Upper lobe of left lung (tissue), 6 donors: ENCODE results near the gene SENP2. TPM values are rescaled to one million over a fixed set of nuclear protein-coding genes. Genes with fewer than 3 reads are reported as not detected.
A peak's percentile ranks its signal among the peaks of the same experiment; 100 is the strongest.
"Not testable (repeated sequence)": the region's sequence is repeated elsewhere in the genome, so short reads cannot be mapped to it uniquely, and the experiment has no call there.

Source experiments
- ATAC-seq, 2 donors: fragments of 200-7000 bp; cut with Tn5 transposase; one replicate each; pipeline ENCODE4 v1.9.1; 2022; ENCODE audit warnings: mild to moderate bottlenecking in 2 of 2, moderate library complexity in 2 of 2; ENCODE audit not compliant: low FRiP score in 2 of 2
- DNase-seq, 2 donors: peaks; one replicate each; pipeline ENCODE4 v3.0.0-alpha.2; 2019 to 2020
- H3K27ac ChIP-seq, 4 donors: fragments of 200-600 bp; sonication (generic); one replicate each; pipeline ENCODE4 v1.5.1; 2016 to 2019
- H3K27me3 ChIP-seq, 4 donors: fragments of 200-600 bp; sonication (generic); one replicate each; pipeline ENCODE4 v1.5.1; 2017 to 2019
- H3K36me3 ChIP-seq, 4 donors: fragments of 200-600 bp; sonication (generic); one replicate each; pipeline ENCODE4 v1.5.1; 2016 to 2019
- H3K4me1 ChIP-seq, 4 donors: fragments of 200-600 bp; sonication (generic); one replicate each; pipeline ENCODE4 v1.5.1; 2018 to 2019
- H3K4me3 ChIP-seq, 4 donors: fragments of 200-600 bp; sonication (generic); one replicate each; pipeline ENCODE4 v1.5.1; 2017 to 2019; ENCODE audit warnings: mild to moderate bottlenecking in 2 of 4, moderate library complexity in 1 of 4
- H3K9me3 ChIP-seq, 4 donors: fragments of 200-600 bp; sonication (generic); one replicate each; pipeline ENCODE4 v1.5.1; 2018 to 2019
- EP300 ChIP-seq, 4 donors: sonication (generic); formaldehyde crosslinking; IDR thresholded peaks; one replicate each; pipeline ENCODE4 v1.5.1; 2017; ENCODE audit warnings: antibody characterized with exemption in 4 of 4, control low read depth in 2 of 4
- POLR2A ChIP-seq, 4 donors: fragments of 450-650 bp; IDR thresholded peaks; one replicate each; pipeline ENCODE4 v1.5.1; 2016 to 2017; ENCODE audit warnings: antibody characterized with exemption in 4 of 4, mild to moderate bottlenecking in 2 of 4
- POLR2AphosphoS5 ChIP-seq, 2 donors: sonication (generic); formaldehyde crosslinking; IDR thresholded peaks; one replicate each; pipeline ENCODE4 v1.5.1; 2017; ENCODE audit warnings: antibody characterized with exemption in 2 of 2
- WGBS, 2 donors: methylation state at CpG; one replicate each; pipeline ENCODE4 v1.1.5; 2017 to 2018; 5-methylcytosine and 5-hydroxymethylcytosine counted together
- total RNA-seq, 6 donors: library from RNA; depleted of rRNA in 4 of 6; stranded (reverse); fragments of >200 nt in 4 of 6; gene quantifications; one replicate each; pipeline versions ENCODE4 v1.1.0 to v1.2.1, GENCODE V29; 2016 to 2021
- TF ChIP-seq, protein P1 (sequence below), 6 experiments: fragments of 450-650 bp in 4 of 6; fragments of 200-600 bp in 2 of 6; sonication (generic) in 2 of 6; IDR thresholded peaks; one replicate each; pipeline ENCODE4 v1.5.1; 2016 to 2019; ENCODE audit warnings: antibody characterized with exemption in 6 of 6
- donor health status: DM: no; HTN: no; CAD: no; lungs with moderate emphysema.
- donor health status: DM: no; HTN: yes; CAD: no; lungs with severe emphysema.

The SENP2 gene
- total RNA-seq, 6 donors from 2014 or later, result 18.9 to 42.2 (median 31.6) TPM

- Histone ChIP-seq H3K4me3 (no peak overlapping the region), H3K4me1 (peaks cover 13 to 40% (median 27%) of the 10 kb centered on the region in 4 donors), H3K27me3 (no peaks in the 10 kb centered on the region), H3K36me3 (peaks cover 0 to 26% (median 0%) of the 10 kb centered on the region in 4 donors), H3K9me3 (no peaks in the 10 kb centered on the region), H3K27ac (peak overlapping the region; percentile 11 to 60 (median 41))
- ATAC-seq (peak; percentile 68 to 80), DNase-seq (peak in 1 of 2 donors; percentile 83)
- TF ChIP-seq, protein P1, sequence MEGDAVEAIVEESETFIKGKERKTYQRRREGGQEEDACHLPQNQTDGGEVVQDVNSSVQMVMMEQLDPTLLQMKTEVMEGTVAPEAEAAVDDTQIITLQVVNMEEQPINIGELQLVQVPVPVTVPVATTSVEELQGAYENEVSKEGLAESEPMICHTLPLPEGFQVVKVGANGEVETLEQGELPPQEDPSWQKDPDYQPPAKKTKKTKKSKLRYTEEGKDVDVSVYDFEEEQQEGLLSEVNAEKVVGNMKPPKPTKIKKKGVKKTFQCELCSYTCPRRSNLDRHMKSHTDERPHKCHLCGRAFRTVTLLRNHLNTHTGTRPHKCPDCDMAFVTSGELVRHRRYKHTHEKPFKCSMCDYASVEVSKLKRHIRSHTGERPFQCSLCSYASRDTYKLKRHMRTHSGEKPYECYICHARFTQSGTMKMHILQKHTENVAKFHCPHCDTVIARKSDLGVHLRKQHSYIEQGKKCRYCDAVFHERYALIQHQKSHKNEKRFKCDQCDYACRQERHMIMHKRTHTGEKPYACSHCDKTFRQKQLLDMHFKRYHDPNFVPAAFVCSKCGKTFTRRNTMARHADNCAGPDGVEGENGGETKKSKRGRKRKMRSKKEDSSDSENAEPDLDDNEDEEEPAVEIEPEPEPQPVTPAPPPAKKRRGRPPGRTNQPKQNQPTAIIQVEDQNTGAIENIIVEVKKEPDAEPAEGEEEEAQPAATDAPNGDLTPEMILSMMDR (IDR thresholded peaks at IDR 0.05), result peak; percentile 77 to 99 (median 90)
- TF ChIP-seq EP300 (IDR thresholded peaks at IDR 0.05), result no peak
- no peak for TF ChIP-seq POLR2A (IDR thresholded peaks at IDR 0.05)
- 39% methylated on average over 14 to 18 of the region's 18 CpGs for WGBS, 2 donors
Measured at GRCh38 chr3:185659942-185660921, 74.1 kb downstream of the SENP2 start.

- 94 to 95% methylated on average over 10 of the region's 10 CpGs for WGBS, 2 donors
- not testable (repeated sequence) for H3K4me3 ChIP-seq, H3K9me3 ChIP-seq, H3K27me3 ChIP-seq, H3K27ac ChIP-seq, DNase-seq, ATAC-seq
- Histone ChIP-seq H3K36me3 (peaks cover 0 to 16% (median 0%) of the 10 kb centered on the region in 4 donors), H3K4me1 (peaks cover 13 to 32% (median 24%) of the 10 kb centered on the region in 4 donors)
Measured at GRCh38 chr3:185661296-185661695, 75.2 kb downstream of the SENP2 start.

- DNase-seq (no peak), ATAC-seq (no peak)
- no peaks in the 10 kb centered on the region for H3K9me3 ChIP-seq
- H3K4me1 ChIP-seq, result peaks cover 13 to 32% (median 23%) of the 10 kb centered on the region in 4 donors
- no peaks in the 10 kb centered on the region for H3K27me3 ChIP-seq
- TF ChIP-seq, protein P1 (IDR thresholded peaks at IDR 0.05), result no peak
- TF ChIP-seq POLR2AphosphoS5 (IDR thresholded peaks at IDR 0.05), result no peak
- no peak for TF ChIP-seq POLR2A (IDR thresholded peaks at IDR 0.05)
- no peak for TF ChIP-seq EP300 (IDR thresholded peaks at IDR 0.05)
- H3K4me3 ChIP-seq, result no peak overlapping the region
- H3K36me3 ChIP-seq, result peaks cover 0 to 16% (median 0%) of the 10 kb centered on the region in 4 donors
- whole genome bisulfite sequencing, 2 donors, result 90 to 94% methylated on average over 4 of the region's 4 CpGs
- H3K27ac ChIP-seq, result no peak overlapping the region
Measured at GRCh38 chr3:185661772-185662171, 75.7 kb downstream of the SENP2 start.

DNA sequence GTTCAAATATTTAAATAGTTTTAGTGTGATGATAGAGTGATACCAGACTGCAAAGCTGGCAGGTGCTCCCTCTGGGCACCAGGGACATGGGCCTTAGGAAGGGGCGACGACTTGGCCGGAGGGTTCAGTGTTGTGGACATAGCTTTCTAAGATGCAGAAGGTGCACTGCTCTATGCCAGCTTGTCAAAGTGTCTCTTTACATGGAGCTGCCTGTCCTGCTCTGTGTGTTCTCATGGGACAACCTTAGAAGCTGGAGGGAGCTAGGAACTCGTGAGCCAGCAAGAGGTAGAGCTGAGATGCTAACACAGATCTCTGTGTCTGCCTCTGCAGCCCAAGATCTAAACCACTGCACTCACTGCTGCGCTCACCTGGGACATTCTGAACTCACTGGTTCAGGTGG, 77.8 kb downstream of the SENP2 start:
- H3K4me1 ChIP-seq, result peaks cover 13 to 18% (median 16%) of the 10 kb centered on the region in 4 donors
- H3K9me3 ChIP-seq, result no peaks in the 10 kb centered on the region
- TF ChIP-seq, protein P1 (IDR thresholded peaks at IDR 0.05), result no peak
- no peak for TF ChIP-seq POLR2A (IDR thresholded peaks at IDR 0.05)
- TF ChIP-seq EP300 (IDR thresholded peaks at IDR 0.05), result no peak
- no peak for TF ChIP-seq POLR2AphosphoS5 (IDR thresholded peaks at IDR 0.05)
- no peaks in the 10 kb centered on the region for H3K27me3 ChIP-seq
- H3K4me3 ChIP-seq, result no peak overlapping the region
- ATAC-seq (no peak), DNase-seq (no peak)
- WGBS, 2 donors, result 90 to 94% methylated on average over 5 of the region's 5 CpGs
- H3K27ac ChIP-seq, result no peak overlapping the region
- H3K36me3 ChIP-seq, result peaks cover 0 to 2% (median 0%) of the 10 kb centered on the region in 4 donors

- TF ChIP-seq, protein P1 (IDR thresholded peaks at IDR 0.05), result no peak
- TF ChIP-seq EP300 (IDR thresholded peaks at IDR 0.05) (no peak), POLR2A (IDR thresholded peaks at IDR 0.05) (no peak), POLR2AphosphoS5 (IDR thresholded peaks at IDR 0.05) (no peak)
- Histone ChIP-seq H3K4me3 (no peak overlapping the region), H3K4me1 (no peaks in the 10 kb centered on the region), H3K27me3 (no peaks in the 10 kb centered on the region), H3K27ac (no peak overlapping the region), H3K36me3 (peaks cover 0 to 29% (median 5%) of the 10 kb centered on the region in 4 donors), H3K9me3 (no peaks in the 10 kb centered on the region)
- ATAC-seq, result no peak
- WGBS, 2 donors, result 94 to 96% methylated on average over 4 of the region's 4 CpGs
- DNase-seq, result no peak
Measured at GRCh38 chr3:185667574-185667973, 81.5 kb downstream of the SENP2 start.
